Measurements from ENCODE around the gene SPATS2L. TPM values are rescaled to one million over a fixed set of nuclear protein-coding genes. Genes with fewer than 3 reads are reported as not detected.

The SPATS2L gene
- total and polyA plus RNA-seq, 2 of the 13 experiments (the other 11 are each of a cell fraction or from before 2014, with no cell fraction given), result 154 to 212 TPM

- TF ChIP-seq ZNF503 (CRISPR knock-in tag; IDR thresholded peaks at IDR 0.05) (peak; percentile 78; the same call in 1 of the 2 replicates), THAP7 (CRISPR knock-in tag; IDR thresholded peaks at IDR 0.05) (no peak), ZBTB7B (CRISPR knock-in tag; IDR thresholded peaks at IDR 0.05) (no peak), ZNF850 (CRISPR knock-in tag; conservative IDR thresholded peaks at IDR 0.05) (no peak), UBTF (CRISPR knock-in tag; IDR thresholded peaks at IDR 0.05) (no peak), ZNF275 (CRISPR knock-in tag; IDR thresholded peaks at IDR 0.05; ENCODE audit: borderline replicate concordance) (no peak), ZNF674 (CRISPR knock-in tag; IDR thresholded peaks at IDR 0.05; ENCODE audit: low read depth) (no peak), CSRNP1 (CRISPR knock-in tag; IDR thresholded peaks at IDR 0.05) (no peak), ZNF337 (CRISPR knock-in tag; IDR thresholded peaks at IDR 0.05; ENCODE audit: borderline replicate concordance, low read depth) (no peak), CHCHD3 (CRISPR knock-in tag; IDR thresholded peaks at IDR 0.05) (no peak), ZFP1 (CRISPR knock-in tag; IDR thresholded peaks at IDR 0.05) (no peak), TAF15 (IDR thresholded peaks at IDR 0.05; ENCODE audit: low read depth, low read length, poor library complexity, severe bottlenecking) (no peak), YY1 (IDR thresholded peaks at IDR 0.05; ENCODE audit: insufficient read depth, insufficient replicate concordance, low read depth, low read length) (no peak), ZNF792 (CRISPR knock-in tag; IDR thresholded peaks at IDR 0.05) (0 out of 2 replicates have a peak, but pooled peaks have one; percentile 32), BCLAF1 (IDR thresholded peaks at IDR 0.05) (no peak), RBM22 (optimal IDR thresholded peaks at IDR 0.05; ENCODE audit: low read length) (no peak), WIZ (CRISPR knock-in tag; IDR thresholded peaks at IDR 0.05) (no peak)
Measured at GRCh38 chr2:200319548-200320337, 13.2 kb downstream of the SPATS2L start (continued).
